ENCODE data around the gene ZNF497.
"Not testable (repeated sequence)": the region's sequence is repeated elsewhere in the genome, so short reads cannot be mapped to it uniquely, and the experiment has no call there.

ZNF497 gene

GRCh38 chr19:58326914-58327726 is 35.4 kb downstream of the ZNF497 start, which contains the start of gene ZSCAN22:
Gene ZSCAN22, plus strand, starts transcription at chr19:58326994. Its CDS starts 7,809 bp downstream, at chr19:58334803.
- peak within 1 kb of the TSS; percentile 99 for H3K4me3 ChIP-seq (ENCODE audit: low read depth, low read length)
- H3K27me3 ChIP-seq (ENCODE audit: control insufficient read depth, insufficient read depth, low read length): no peaks in the 10 kb centered on the region
- peak within 1 kb of the TSS; percentile 91 for H3K9ac ChIP-seq (ENCODE audit: low read depth, low read length)
- no peaks in the 10 kb centered on the region for H3K9me3 ChIP-seq (ENCODE audit: control insufficient read depth, insufficient read depth, low read length)
- no peaks in the 10 kb centered on the region for H3K4me1 ChIP-seq (ENCODE audit: control insufficient read depth, insufficient read depth, low read length)
- no peaks in the 10 kb centered on the region for H3K36me3 ChIP-seq (ENCODE audit: control insufficient read depth, insufficient read depth, low read length)

- Histone ChIP-seq H3K9me3 (ENCODE audit: control insufficient read depth, insufficient read depth, low read length) (no peaks in the 10 kb centered on the region), H3K4me1 (ENCODE audit: control insufficient read depth, insufficient read depth, low read length) (no peaks in the 10 kb centered on the region)
Measured at GRCh38 chr19:58326501-58326913, 36.0 kb downstream of the ZNF497 start.

GRCh38 chr19:58325311-58326022 is 37.1 kb downstream of the ZNF497 start:
- Histone ChIP-seq H3K4me3 (ENCODE audit: low read depth, low read length) (no peak overlapping the region), H3K9ac (ENCODE audit: low read depth, low read length) (no peak overlapping the region), H3K27me3 (ENCODE audit: control insufficient read depth, insufficient read depth, low read length) (no peaks in the 10 kb centered on the region), H3K36me3 (ENCODE audit: control insufficient read depth, insufficient read depth, low read length) (no peaks in the 10 kb centered on the region), H3K9me3 (ENCODE audit: control insufficient read depth, insufficient read depth, low read length) (no peaks in the 10 kb centered on the region), H3K4me1 (ENCODE audit: control insufficient read depth, insufficient read depth, low read length) (no peaks in the 10 kb centered on the region)

More at GRCh38 chr19:58326501-58326913, 36.0 kb downstream of the ZNF497 start:
- H3K4me3 ChIP-seq (ENCODE audit: low read depth, low read length): peak overlapping the region; percentile 99
- H3K9ac ChIP-seq (ENCODE audit: low read depth, low read length): peak overlapping the region; percentile 74
- no peaks in the 10 kb centered on the region for H3K36me3 ChIP-seq (ENCODE audit: control insufficient read depth, insufficient read depth, low read length)
- H3K27me3 ChIP-seq (ENCODE audit: control insufficient read depth, insufficient read depth, low read length): no peaks in the 10 kb centered on the region

- Histone ChIP-seq H3K4me1 (ENCODE audit: control insufficient read depth, insufficient read depth, low read length) (no peaks in the 10 kb centered on the region), H3K9me3 (ENCODE audit: control insufficient read depth, insufficient read depth, low read length) (no peaks in the 10 kb centered on the region), H3K4me3 (ENCODE audit: low read depth, low read length) (no peak overlapping the region), H3K9ac (ENCODE audit: low read depth, low read length) (no peak overlapping the region), H3K36me3 (ENCODE audit: control insufficient read depth, insufficient read depth, low read length) (peaks cover 15% of the 10 kb centered on the region), H3K27me3 (ENCODE audit: control insufficient read depth, insufficient read depth, low read length) (no peaks in the 10 kb centered on the region)
Measured at GRCh38 chr19:58319241-58319640, 43.3 kb downstream of the ZNF497 start.

- no peaks in the 10 kb centered on the region for H3K4me1 ChIP-seq (ENCODE audit: control insufficient read depth, insufficient read depth, low read length)
- no peak overlapping the region for H3K4me3 ChIP-seq (ENCODE audit: low read depth, low read length)
- H3K9me3 ChIP-seq (ENCODE audit: control insufficient read depth, insufficient read depth, low read length): no peaks in the 10 kb centered on the region
- no peaks in the 10 kb centered on the region for H3K27me3 ChIP-seq (ENCODE audit: control insufficient read depth, insufficient read depth, low read length)
- no peak overlapping the region for H3K9ac ChIP-seq (ENCODE audit: low read depth, low read length)
- H3K36me3 ChIP-seq (ENCODE audit: control insufficient read depth, insufficient read depth, low read length): peaks cover 15% of the 10 kb centered on the region
Measured at GRCh38 chr19:58318297-58318696, 44.3 kb downstream of the ZNF497 start.

GRCh38 chr19:58317476-58318072 is 45.0 kb downstream of the ZNF497 start:
- no peaks in the 10 kb centered on the region for H3K4me1 ChIP-seq (ENCODE audit: control insufficient read depth, insufficient read depth, low read length)
- H3K36me3 ChIP-seq (ENCODE audit: control insufficient read depth, insufficient read depth, low read length): peaks cover 15% of the 10 kb centered on the region

GRCh38 chr19:58315580-58315979 is 47.0 kb downstream of the ZNF497 start:
- no peaks in the 10 kb centered on the region for H3K9me3 ChIP-seq (ENCODE audit: control insufficient read depth, insufficient read depth, low read length)
- no peak overlapping the region for H3K4me3 ChIP-seq (ENCODE audit: low read depth, low read length)
- no peaks in the 10 kb centered on the region for H3K4me1 ChIP-seq (ENCODE audit: control insufficient read depth, insufficient read depth, low read length)
- H3K36me3 ChIP-seq (ENCODE audit: control insufficient read depth, insufficient read depth, low read length): peaks cover 28% of the 10 kb centered on the region
- H3K9ac ChIP-seq (ENCODE audit: low read depth, low read length): no peak overlapping the region
- no peaks in the 10 kb centered on the region for H3K27me3 ChIP-seq (ENCODE audit: control insufficient read depth, insufficient read depth, low read length)

More at GRCh38 chr19:58317476-58318072, 45.0 kb downstream of the ZNF497 start:
- H3K27me3 ChIP-seq (ENCODE audit: control insufficient read depth, insufficient read depth, low read length): no peaks in the 10 kb centered on the region
- H3K9me3 ChIP-seq (ENCODE audit: control insufficient read depth, insufficient read depth, low read length): no peaks in the 10 kb centered on the region
- H3K9ac ChIP-seq (ENCODE audit: low read depth, low read length): no peak overlapping the region
- no peak overlapping the region for H3K4me3 ChIP-seq (ENCODE audit: low read depth, low read length)

- H3K9me3 ChIP-seq (ENCODE audit: control insufficient read depth, insufficient read depth, low read length): no peaks in the 10 kb centered on the region
- H3K27me3 ChIP-seq (ENCODE audit: control insufficient read depth, insufficient read depth, low read length): no peaks in the 10 kb centered on the region
- no peaks in the 10 kb centered on the region for H3K4me1 ChIP-seq (ENCODE audit: control insufficient read depth, insufficient read depth, low read length)
- H3K36me3 ChIP-seq (ENCODE audit: control insufficient read depth, insufficient read depth, low read length): peaks cover 36% of the 10 kb centered on the region
- no peak overlapping the region for H3K9ac ChIP-seq (ENCODE audit: low read depth, low read length)
- no peak overlapping the region for H3K4me3 ChIP-seq (ENCODE audit: low read depth, low read length)
Measured at GRCh38 chr19:58311345-58311865, 51.1 kb downstream of the ZNF497 start.

GRCh38 chr19:58310685-58311084 is 51.9 kb downstream of the ZNF497 start:
- not testable (repeated sequence) for H3K27me3 ChIP-seq (ENCODE audit: control insufficient read depth, insufficient read depth, low read length); H3K4me3 ChIP-seq (ENCODE audit: low read depth, low read length); H3K9me3 ChIP-seq (ENCODE audit: control insufficient read depth, insufficient read depth, low read length); H3K9ac ChIP-seq (ENCODE audit: low read depth, low read length); H3K4me1 ChIP-seq (ENCODE audit: control insufficient read depth, insufficient read depth, low read length)
- H3K36me3 ChIP-seq (ENCODE audit: control insufficient read depth, insufficient read depth, low read length): peaks cover 32% of the 10 kb centered on the region

GRCh38 chr19:58307736-58308135 is 54.8 kb downstream of the ZNF497 start:
- no peaks in the 10 kb centered on the region for H3K9me3 ChIP-seq (ENCODE audit: control insufficient read depth, insufficient read depth, low read length)
- H3K36me3 ChIP-seq (ENCODE audit: control insufficient read depth, insufficient read depth, low read length): peaks cover 26% of the 10 kb centered on the region
- no peak overlapping the region for H3K4me3 ChIP-seq (ENCODE audit: low read depth, low read length)
- H3K27me3 ChIP-seq (ENCODE audit: control insufficient read depth, insufficient read depth, low read length): no peaks in the 10 kb centered on the region
- no peak overlapping the region for H3K9ac ChIP-seq (ENCODE audit: low read depth, low read length)
- H3K4me1 ChIP-seq (ENCODE audit: control insufficient read depth, insufficient read depth, low read length): peaks cover 3% of the 10 kb centered on the region

- peaks cover 3% of the 10 kb centered on the region for H3K4me1 ChIP-seq (ENCODE audit: control insufficient read depth, insufficient read depth, low read length)
- peaks cover 14% of the 10 kb centered on the region for H3K36me3 ChIP-seq (ENCODE audit: control insufficient read depth, insufficient read depth, low read length)
- no peaks in the 10 kb centered on the region for H3K9me3 ChIP-seq (ENCODE audit: control insufficient read depth, insufficient read depth, low read length)
- no peaks in the 10 kb centered on the region for H3K27me3 ChIP-seq (ENCODE audit: control insufficient read depth, insufficient read depth, low read length)
- peak overlapping the region; percentile 79 for H3K9ac ChIP-seq (ENCODE audit: low read depth, low read length)
- H3K4me3 ChIP-seq (ENCODE audit: low read depth, low read length): peak overlapping the region; percentile 100
Measured at GRCh38 chr19:58305932-58306323, 56.6 kb downstream of the ZNF497 start.

Measured in iPS-15b (cell line).